HepG2 (cell line): Measurements from ENCODE around the gene FGF18.

Experiments
- BRCA1 ChIP-seq: sonication (generic); formaldehyde crosslinking; IDR thresholded peaks from 2 replicates; pipeline ENCODE4 v1.4.0; 2020; ENCODE audit warnings: missing genetic modification reagents
- BRD4 ChIP-seq: sonication (generic); formaldehyde crosslinking; IDR thresholded peaks from 2 replicates; pipeline ENCODE4 v1.4.0; 2020; ENCODE audit warnings: missing genetic modification reagents
- CTCF ChIP-seq: sonication (generic); formaldehyde crosslinking; IDR thresholded peaks from 2 replicates; pipeline ENCODE4 v1.5.0; 2020; ENCODE audit warnings: mild to moderate bottlenecking, missing genetic modification reagents, moderate library complexity
- ETV6 ChIP-seq: sonication (generic); formaldehyde crosslinking; conservative IDR thresholded peaks from 2 replicates; pipeline ENCODE4 v1.4.0; 2020; ENCODE audit warnings: missing genetic modification reagents
- HNF4A ChIP-seq: sonication (generic); formaldehyde crosslinking; IDR thresholded peaks from 2 replicates; pipeline ENCODE4 v1.4.0; 2020; ENCODE audit warnings: missing genetic modification reagents
- HOXA3 ChIP-seq: sonication (generic); formaldehyde crosslinking; IDR thresholded peaks from 2 replicates; pipeline ENCODE4 v1.5.0; 2020; ENCODE audit warnings: missing genetic modification reagents
- PREB ChIP-seq: sonication (generic); formaldehyde crosslinking; IDR thresholded peaks from 2 replicates; pipeline ENCODE4 v1.4.0; 2020; ENCODE audit warnings: missing genetic modification reagents
- SRSF1 ChIP-seq: fragments of 200-400 bp; formaldehyde crosslinking; optimal IDR thresholded peaks from 2 replicates; pipeline ENCODE3; 2017; ENCODE audit warnings: mild to moderate bottlenecking, low read depth, low read length, moderate library complexity
- TOE1 ChIP-seq: sonication (generic); formaldehyde crosslinking; IDR thresholded peaks from 2 replicates; pipeline ENCODE4 v1.4.0; 2020; ENCODE audit warnings: mild to moderate bottlenecking, missing genetic modification reagents
- YY1 ChIP-seq: IDR thresholded peaks from 2 replicates; pipeline ENCODE4 v1.6.1; 2011; ENCODE audit warnings: low read length, low read depth, moderate library complexity, mild to moderate bottlenecking; ENCODE audit not compliant: insufficient read depth, insufficient replicate concordance
- ZNF143 ChIP-seq: sonication (generic); formaldehyde crosslinking; IDR thresholded peaks from 2 replicates; pipeline ENCODE4 v1.4.0; 2020; ENCODE audit warnings: missing genetic modification reagents
- ZNF431 ChIP-seq: sonication (generic); formaldehyde crosslinking; IDR thresholded peaks from 2 replicates; pipeline ENCODE4 v1.9.0; 2022; ENCODE audit warnings: missing genetic modification reagents, low read depth, mild to moderate bottlenecking, borderline replicate concordance

- TF ChIP-seq BRCA1 (CRISPR knock-in tag) (no peak), ZNF143 (CRISPR knock-in tag) (no peak), TOE1 (CRISPR knock-in tag) (no peak), CTCF (CRISPR knock-in tag) (no peak), HNF4A (CRISPR knock-in tag) (no peak), ETV6 (CRISPR knock-in tag) (no peak), BRD4 (CRISPR knock-in tag) (no peak), ZNF431 (CRISPR knock-in tag) (no peak), YY1 (no peak), SRSF1 (no peak), HOXA3 (CRISPR knock-in tag) (no peak), PREB (CRISPR knock-in tag) (no peak)
Measured at GRCh38 chr5:171392585-171393159, 26.8 kb upstream of the FGF18 start.
